K562 (cell line): ENCODE data around the gene DDT. TPM values are rescaled to one million over a fixed set of nuclear protein-coding genes. Genes with fewer than 3 reads are reported as not detected.
"Not testable (repeated sequence)": the region's sequence is repeated elsewhere in the genome, so short reads cannot be mapped to it uniquely, and the experiment has no call there.

Experiments used
- ATAC-seq: fragments of 200-7000 bp; cut with Tn5 transposase; 3 replicates; pipeline ENCODE4 v1.9.1; 2020; ENCODE audit warnings: moderate library complexity
- BruUV-seq: library from RNA; stranded (reverse); fragments of 400-500 nt; replicated peaks from 2 replicates; lab custom pipeline; 2021; lab: Mats Ljungman, UMichigan
- CTCF ChIA-PET: fragments of 300-600 bp; formaldehyde crosslinking; extraction: SDS; loops from one replicate; lab custom pipeline; 2021; ENCODE audit warnings: low intra/inter-chr PET ratio; lab: Yijun Ruan, JAX
- POLR2A ChIA-PET: fragments of 300-600, 350-650 bp; sonication (Branson Sonifier 250); formaldehyde crosslinking; extraction: SDS; loops from one replicate; lab custom pipeline; 2021; ENCODE audit warnings: antibody characterized with exemption, inconsistent platforms; lab: Yijun Ruan, JAX
- DNase-seq, 4 experiments: peaks; one replicate each; pipeline versions ENCODE4 v3.0.0 to v3.0.0-alpha.2; 2011 to 2018; ENCODE audit warnings: low spot score in 3 of 4, mixed read lengths in 3 of 4; ENCODE audit errors: extremely low read depth in 1 of 4
- FAIRE-seq: peaks from 2 replicates; lab custom pipeline; 2011; peaks lifted over from hg19 to GRCh38; lab: Jason Lieb, UNC
- H2AFZ ChIP-seq: 2 replicates; pipeline ENCODE4 v1.6.0; 2011; ENCODE audit warnings: low read depth, low read length, control low read depth, inconsistent platforms
- H3K27ac ChIP-seq: fragments of 200-600 bp; 3 replicates; pipeline ENCODE4 v1.8.0; 2011; ENCODE audit warnings: low read depth, mild to moderate bottlenecking, control low read depth, inconsistent platforms, low read length, moderate library complexity, mixed read lengths; ENCODE audit errors: extremely low read depth
- H3K27me3 ChIP-seq, 2 experiments: fragments of 300-600 bp in 1 of 2; 2 replicates in 1 of 2; 3 replicates in 1 of 2; pipeline versions ENCODE4 v1.6.0 to v1.8.0; 2011; ENCODE audit warnings: inconsistent platforms in 2 of 2, low read length in 2 of 2, mild to moderate bottlenecking in 1 of 2, mixed read lengths in 1 of 2, moderate library complexity in 1 of 2; ENCODE audit not compliant: control insufficient read depth in 2 of 2, insufficient read depth in 2 of 2
- H3K36me3 ChIP-seq: fragments of 300-600 bp; 3 replicates; pipeline ENCODE4 v1.8.0; 2011; ENCODE audit warnings: mild to moderate bottlenecking, low read length, inconsistent platforms; ENCODE audit not compliant: control insufficient read depth, insufficient read depth
- H3K4me1 ChIP-seq, 2 experiments: fragments of 200-600 bp in 1 of 2; replicated peaks in 1 of 2; 2 replicates in 1 of 2; 3 replicates in 1 of 2; pipeline versions ENCODE4 v1.5.1 to v1.8.0; 2011; ENCODE audit warnings: inconsistent platforms in 2 of 2, low read length in 2 of 2, mild to moderate bottlenecking in 1 of 2, mixed read lengths in 1 of 2, moderate library complexity in 1 of 2; ENCODE audit not compliant: control insufficient read depth in 2 of 2, insufficient read depth in 2 of 2
- H3K4me2 ChIP-seq: 2 replicates; pipeline ENCODE4 v1.6.1; 2011; ENCODE audit warnings: low read length, control low read depth, inconsistent platforms, mixed read lengths; ENCODE audit not compliant: insufficient read depth
- H3K4me3 ChIP-seq: fragments of 200-600 bp; sonication (generic), shearing (Covaris generic); 2 replicates; pipeline ENCODE4 v1.5.1; 2016; ENCODE audit warnings: control low read depth, inconsistent platforms
- H3K79me2 ChIP-seq: fragments of 200-600 bp; 3 replicates; pipeline ENCODE4 v1.8.0; 2011; ENCODE audit warnings: low read length, inconsistent platforms; ENCODE audit not compliant: control insufficient read depth, insufficient read depth
- H3K9ac ChIP-seq, 2 experiments: 2 replicates each; pipeline versions ENCODE4 v1.6.0 to v1.6.1; 2011; ENCODE audit warnings: low read depth in 2 of 2, low read length in 2 of 2, control low read depth in 1 of 2, inconsistent platforms in 1 of 2, mild to moderate bottlenecking in 1 of 2, mixed read lengths in 1 of 2; ENCODE audit not compliant: insufficient read depth in 1 of 2
- H3K9me1 ChIP-seq: one replicate; pipeline ENCODE4 v1.6.0; 2011; ENCODE audit warnings: inconsistent platforms, mild to moderate bottlenecking, low read length, moderate library complexity; ENCODE audit not compliant: control insufficient read depth, insufficient read depth
- H3K9me3 ChIP-seq: replicated peaks from 2 replicates; pipeline ENCODE4 v1.5.1; 2011; ENCODE audit warnings: low read depth, low read length, inconsistent platforms; ENCODE audit not compliant: control insufficient read depth, insufficient read depth
- H4K20me1 ChIP-seq: replicated peaks from 2 replicates; pipeline ENCODE4 v1.6.1; 2011; ENCODE audit warnings: low read length, inconsistent platforms, mixed read lengths; ENCODE audit not compliant: control insufficient read depth, insufficient read depth
- DDX20 ChIP-seq: fragments of 450-650 bp; IDR thresholded peaks from 2 replicates; pipeline ENCODE4 v1.6.1; 2016; ENCODE audit warnings: missing genetic modification characterization, low read depth, mild to moderate bottlenecking, missing compliant biosample characterization, moderate library complexity
- TEAD4 ChIP-seq, 2 experiments: sonication (generic) in 1 of 2; formaldehyde crosslinking in 1 of 2; IDR thresholded peaks; 2 replicates each; pipeline versions ENCODE4 v1.6.1 to v1.8.0; 2012 to 2022; ENCODE audit warnings: borderline replicate concordance in 1 of 2, inconsistent platforms in 1 of 2, low read length in 1 of 2, mild to moderate bottlenecking in 1 of 2, missing genetic modification reagents in 1 of 2
- USF1 ChIP-seq: sonication (generic); formaldehyde crosslinking; IDR thresholded peaks from 2 replicates; pipeline ENCODE4 v1.9.0; 2022; ENCODE audit warnings: mild to moderate bottlenecking, missing genetic modification reagents
- YY1 ChIP-seq, 3 experiments: IDR thresholded peaks; 2 replicates each; pipeline ENCODE4 v1.6.1; 2011; ENCODE audit warnings: low read length in 2 of 3, mild to moderate bottlenecking in 2 of 3, moderate library complexity in 2 of 3, borderline replicate concordance in 1 of 3, control low read depth in 1 of 3, low read depth in 1 of 3; ENCODE audit not compliant: insufficient read depth in 3 of 3, insufficient replicate concordance in 2 of 3, control insufficient read depth in 1 of 3, insufficient read length in 1 of 3; ENCODE audit errors: extremely low read depth in 1 of 3
- ZNF174 ChIP-seq: fragments of 250-450 bp; sonication (Bioruptor Pico); IDR thresholded peaks from 2 replicates; pipeline ENCODE4 v1.4.0; 2020; ENCODE audit warnings: mild to moderate bottlenecking
- WGBS: fragments of 100-300 bp; shearing (Covaris generic); methylation state at CpG from one replicate; pipeline ENCODE4 v1.1.6; 2016; ENCODE audit warnings: low coverage, mixed read lengths; ENCODE audit not compliant: insufficient coverage; ENCODE audit errors: missing lambda C conversion rate; 5-methylcytosine and 5-hydroxymethylcytosine counted together
- in situ Hi-C: fragments of 300-500 bp; cut with MboI; formaldehyde crosslinking; loops from 4 replicates; pipeline ENCODE4 v1.15.0; 2018; ENCODE audit warnings: inconsistent platforms, mixed read lengths
- intact Hi-C: fragments of 100-400 bp; cut with micrococcal nuclease; formaldehyde crosslinking; loops from 2 replicates; pipeline ENCODE4 v1.14.2; 2022
- polyA plus RNA-seq, 8 experiments: library from polyadenylated mRNA; depleted of rRNA in 4 of 8; stranded (reverse) in 5 of 8; unstranded in 3 of 8; fragments of >200 nt; fragmentation: Nextera tagmentation in 2 of 8; fragmentation: Illumina TruSeq in 1 of 8; extraction: Ambion mirVana in 2 of 8; extraction: Trizol in 1 of 8; gene quantifications; 2 replicates each; pipeline versions ENCODE4 v1.2.1 to v1.2.3, GENCODE V29; 2011 to 2014; ENCODE audit warnings: inconsistent platforms in 1 of 8, missing spikeins in 1 of 8
- total RNA-seq, 7 experiments: library from RNA; depleted of rRNA in 6 of 7; stranded (reverse); fragments of >200 nt in 6 of 7; fragmentation: Illumina TruSeq in 2 of 7; extraction: Trizol in 2 of 7; gene quantifications; 2 replicates each; pipeline versions ENCODE4 v1.2.1 to v1.2.3, GENCODE V29; 2011 to 2021; ENCODE audit warnings: low replicate concordance in 1 of 7

DDT gene
- total and polyA plus RNA-seq, 9 of the 15 experiments (the other 6 are each of a cell fraction or from before 2014, with no cell fraction given) = 24.0 to 209 (median 63.2) TPM

GRCh38 chr22:23997092-23997491, 22.9 kb upstream of the DDT start (continued):
- TF ChIP-seq ZNF174 (no peak), DDX20 (no peak)

- Histone ChIP-seq H3K4me2 (peak overlapping the region; percentile 46; the same call in 1 of the 2 replicates), H2AFZ (peak overlapping the region; percentile 89)
- H3K36me3 ChIP-seq = not testable (repeated sequence)
Measured at GRCh38 chr22:23993581-23994177, 19.4 kb upstream of the DDT start.

GRCh38 chr22:23993080-23993479, 18.8 kb upstream of the DDT start:
- BruUV-seq, H3K9me1 ChIP-seq, intact Hi-C loops, H3K79me2 ChIP-seq, H3K36me3 ChIP-seq, DNase-seq, H3K9me3 ChIP-seq, POLR2A ChIA-PET, H3K4me1 ChIP-seq, ATAC-seq, FAIRE-seq, H3K27me3 ChIP-seq, H3K27ac ChIP-seq, CTCF ChIA-PET, H3K4me2 ChIP-seq, H3K4me3 ChIP-seq, in situ Hi-C loops, H4K20me1 ChIP-seq, H3K9ac ChIP-seq: not testable (repeated sequence)
- 60% methylated on average over 1 of the region's 2 CpGs for WGBS
- H2AFZ ChIP-seq = peak overlapping the region; percentile 89; the same call in 1 of the 2 replicates

More at GRCh38 chr22:23993581-23994177, 19.4 kb upstream of the DDT start:
- H3K27me3 ChIP-seq; H3K79me2 ChIP-seq; H3K9me1 ChIP-seq; H4K20me1 ChIP-seq; H3K4me1 ChIP-seq; BruUV-seq; CTCF ChIA-PET; TF ChIP-seq TEAD4 (CRISPR knock-in tag; IDR thresholded peaks at IDR 0.05; ENCODE audit: borderline replicate concordance): not testable (repeated sequence)
- ATAC-seq = peak; percentile 93
- peak; percentile 8; the same call in 1 of the 2 replicates for TF ChIP-seq TEAD4 (IDR thresholded peaks at IDR 0.05; ENCODE audit: low read length)
- peak in 1 of 3 experiments; percentile 49 for TF ChIP-seq YY1 (IDR thresholded peaks at IDR 0.05; ENCODE audit: borderline replicate concordance in 1 of 3, control insufficient read depth in 1 of 3, extremely low read depth in 1 of 3, insufficient read depth in 3 of 3, insufficient read length in 1 of 3, insufficient replicate concordance in 2 of 3, low read depth in 1 of 3, low read length in 2 of 3)
- TF ChIP-seq USF1 = peak; percentile 30; the same call in 1 of the 2 replicates
- TF ChIP-seq, all 486 proteins: peak for 3; not testable (repeated sequence) for 483
- H3K9me3 ChIP-seq, intact Hi-C loops, H3K9ac ChIP-seq, POLR2A ChIA-PET, H3K27ac ChIP-seq, H3K4me3 ChIP-seq, in situ Hi-C loops: not testable (repeated sequence)
- WGBS = 6% methylated on average over 3 of the region's 4 CpGs
- DNase-seq (peak in 2 of 4 experiments; percentile 15 to 68), FAIRE-seq (peak; percentile 96)
